ENCODE measurements around the gene GADD45G.

GADD45G gene

DNA sequence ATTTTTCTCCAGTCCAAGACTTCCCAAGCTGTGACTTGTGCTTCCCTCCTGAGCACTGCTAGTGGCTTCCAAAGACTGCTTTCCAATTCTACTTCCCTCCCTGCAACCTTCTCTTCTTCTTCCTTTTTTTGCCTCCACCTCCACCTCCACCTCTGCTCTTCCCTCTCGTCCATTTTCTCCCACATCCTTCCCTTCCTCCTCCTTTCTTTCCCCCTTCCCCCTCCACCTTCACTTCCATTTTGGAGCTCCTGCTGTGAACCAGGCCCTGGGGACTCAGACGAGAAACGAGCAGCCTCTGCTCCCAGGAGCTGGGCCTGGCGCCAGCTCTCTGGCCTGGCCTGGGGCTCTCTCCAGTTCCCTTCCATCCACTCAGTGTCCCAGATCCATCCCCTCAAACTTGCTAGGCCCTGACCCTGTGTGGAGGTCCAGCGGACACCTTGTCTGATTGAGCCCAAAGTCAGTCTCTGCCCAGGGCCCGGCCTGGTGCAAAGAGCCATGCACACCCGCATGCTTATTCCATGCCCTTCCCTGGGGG lies 5.6 kb downstream of the GADD45G start:
- H3K4me3 ChIP-seq (ENCODE audit: low read length) = no peak overlapping the region
- TF ChIP-seq, protein P1, sequence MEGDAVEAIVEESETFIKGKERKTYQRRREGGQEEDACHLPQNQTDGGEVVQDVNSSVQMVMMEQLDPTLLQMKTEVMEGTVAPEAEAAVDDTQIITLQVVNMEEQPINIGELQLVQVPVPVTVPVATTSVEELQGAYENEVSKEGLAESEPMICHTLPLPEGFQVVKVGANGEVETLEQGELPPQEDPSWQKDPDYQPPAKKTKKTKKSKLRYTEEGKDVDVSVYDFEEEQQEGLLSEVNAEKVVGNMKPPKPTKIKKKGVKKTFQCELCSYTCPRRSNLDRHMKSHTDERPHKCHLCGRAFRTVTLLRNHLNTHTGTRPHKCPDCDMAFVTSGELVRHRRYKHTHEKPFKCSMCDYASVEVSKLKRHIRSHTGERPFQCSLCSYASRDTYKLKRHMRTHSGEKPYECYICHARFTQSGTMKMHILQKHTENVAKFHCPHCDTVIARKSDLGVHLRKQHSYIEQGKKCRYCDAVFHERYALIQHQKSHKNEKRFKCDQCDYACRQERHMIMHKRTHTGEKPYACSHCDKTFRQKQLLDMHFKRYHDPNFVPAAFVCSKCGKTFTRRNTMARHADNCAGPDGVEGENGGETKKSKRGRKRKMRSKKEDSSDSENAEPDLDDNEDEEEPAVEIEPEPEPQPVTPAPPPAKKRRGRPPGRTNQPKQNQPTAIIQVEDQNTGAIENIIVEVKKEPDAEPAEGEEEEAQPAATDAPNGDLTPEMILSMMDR (conservative IDR thresholded peaks at IDR 0.05; ENCODE audit: low read length) = no peak
- DNase-seq (ENCODE audit: low read depth) = no peak

DNA sequence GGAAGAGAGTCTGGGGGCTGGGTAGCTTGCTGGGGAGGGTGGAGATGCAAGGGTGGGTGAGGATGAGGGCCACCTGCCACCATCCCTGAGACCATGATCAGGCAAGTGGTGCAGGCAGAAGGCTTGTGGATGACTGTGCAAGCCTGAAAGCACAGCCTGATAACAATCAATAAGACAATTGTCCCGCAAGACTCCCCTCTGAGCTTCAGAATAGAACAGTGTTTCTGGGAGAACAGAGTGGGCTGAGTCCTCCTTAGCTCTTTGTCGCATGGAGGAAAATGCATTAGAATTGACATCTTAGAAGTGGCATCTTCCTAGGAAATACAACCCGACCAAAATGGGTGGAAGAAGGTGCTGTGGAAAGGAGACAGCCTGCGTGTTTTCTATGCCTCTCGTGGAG lies 6.6 kb downstream of the GADD45G start:
- H3K4me3 ChIP-seq (ENCODE audit: low read length) = no peak overlapping the region
- TF ChIP-seq, protein P1 (conservative IDR thresholded peaks at IDR 0.05; ENCODE audit: low read length) = no peak
- DNase-seq (ENCODE audit: low read depth) = no peak

DNA sequence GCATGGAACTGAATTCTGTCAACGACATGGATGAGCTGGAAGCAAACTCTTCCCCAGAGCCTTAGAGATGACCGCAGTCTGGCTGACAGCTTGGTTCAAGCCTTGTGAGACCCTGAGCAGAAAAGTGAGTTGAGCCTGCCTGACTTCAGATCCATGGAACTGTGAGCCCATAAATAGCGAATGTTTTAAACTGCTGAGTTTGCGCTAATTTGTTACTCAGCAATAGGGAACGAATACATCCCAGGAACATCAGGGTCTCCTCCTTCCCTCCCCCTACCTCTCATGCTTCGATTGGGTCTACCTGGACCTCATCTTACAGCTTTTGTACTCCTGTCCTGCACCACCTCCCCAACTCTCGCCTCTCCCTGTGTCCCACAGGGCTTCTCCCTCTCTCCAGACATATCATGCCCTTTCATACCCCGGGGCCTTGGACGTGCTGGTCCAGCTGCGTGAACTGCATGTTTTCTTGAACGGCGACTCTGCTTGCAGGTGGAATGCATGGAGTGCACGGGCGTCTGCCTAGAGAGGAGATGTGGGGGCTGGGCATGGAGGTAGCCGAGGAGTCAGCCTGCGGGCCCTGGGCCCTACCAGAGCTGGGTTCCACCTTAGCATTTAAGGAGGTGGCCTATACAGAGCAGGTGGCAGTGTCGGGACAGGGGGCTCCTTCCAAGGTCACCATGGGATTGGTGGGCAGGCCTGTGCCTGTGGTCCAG lies 7.9 kb downstream of the GADD45G start:
- no peak for DNase-seq (ENCODE audit: low read depth)
- TF ChIP-seq, protein P1 (conservative IDR thresholded peaks at IDR 0.05; ENCODE audit: low read length) = no peak
- no peak overlapping the region for H3K4me3 ChIP-seq (ENCODE audit: low read length)

DNA sequence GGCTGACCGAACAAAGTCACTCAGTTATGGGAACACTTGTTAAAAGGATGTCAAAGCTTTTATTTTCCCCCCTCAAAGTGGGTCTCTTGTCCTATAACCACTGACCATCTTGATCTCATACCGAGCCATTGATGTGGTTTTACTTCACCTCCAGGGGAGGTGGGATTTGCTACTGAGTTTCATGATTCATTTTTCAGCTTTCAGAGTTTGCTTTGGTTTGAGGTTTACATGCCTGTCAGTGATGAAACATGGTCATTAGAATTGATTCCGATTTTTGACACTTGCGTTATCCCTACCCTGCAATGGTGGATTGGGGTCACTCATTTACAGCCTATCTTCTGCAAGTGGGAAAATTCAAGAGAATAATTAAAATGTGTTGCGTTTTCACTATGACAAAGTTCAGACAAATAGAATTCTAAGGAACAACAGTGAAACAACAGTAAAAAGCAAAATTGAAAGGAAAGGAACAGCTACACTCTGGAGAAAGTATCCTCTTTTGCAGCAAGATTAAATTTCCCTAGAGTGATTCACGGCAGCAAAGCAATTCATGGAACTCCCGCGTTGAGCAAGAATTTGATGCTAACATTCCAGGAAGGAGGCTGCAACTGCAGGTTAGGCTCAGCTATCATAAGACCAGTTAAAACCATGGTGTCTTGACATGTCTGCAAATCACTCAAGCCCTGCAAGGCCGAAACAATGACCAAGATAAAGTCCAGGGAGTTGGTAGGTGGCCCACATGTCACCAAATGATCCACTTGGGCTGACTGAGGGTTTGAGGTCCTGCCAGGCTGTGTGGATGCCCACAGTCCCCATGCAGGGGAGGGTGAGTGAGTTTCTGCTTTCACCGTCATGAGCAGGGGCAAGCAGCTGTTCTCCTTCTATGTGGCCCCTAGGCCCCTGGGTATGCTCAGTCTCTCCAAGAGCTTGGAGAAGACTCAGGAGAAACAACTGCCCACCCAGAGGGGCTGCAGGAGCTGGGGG lies 9.4 kb downstream of the GADD45G start:
- no peak overlapping the region for H3K4me3 ChIP-seq (ENCODE audit: low read length)
- TF ChIP-seq, protein P1 (conservative IDR thresholded peaks at IDR 0.05; ENCODE audit: low read length) = no peak
- no peak for DNase-seq (ENCODE audit: low read depth)

DNA sequence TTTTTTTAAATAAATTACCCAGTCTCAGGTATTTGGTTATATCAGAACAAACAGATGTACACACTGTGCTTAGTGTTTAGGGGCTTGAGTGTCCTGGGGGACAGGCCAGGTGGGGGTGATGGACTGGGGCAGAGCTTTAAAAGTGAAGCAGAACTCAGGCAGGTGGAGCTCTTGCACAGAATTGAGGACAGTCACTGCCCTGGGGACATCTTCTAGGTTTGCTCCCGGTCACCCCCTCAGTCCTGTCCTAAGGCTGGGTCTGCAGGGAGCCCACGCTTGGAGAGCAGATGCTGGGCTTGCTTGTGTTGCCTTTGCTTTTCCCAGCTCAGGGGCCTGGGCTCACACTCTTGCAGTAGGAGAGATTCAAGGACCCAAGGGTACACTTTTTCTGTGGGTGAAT lies 10.8 kb downstream of the GADD45G start:
- H3K4me3 ChIP-seq (ENCODE audit: low read length) = no peak overlapping the region
- DNase-seq (ENCODE audit: low read depth) = no peak
- TF ChIP-seq, protein P1 (conservative IDR thresholded peaks at IDR 0.05; ENCODE audit: low read length) = no peak

DNA sequence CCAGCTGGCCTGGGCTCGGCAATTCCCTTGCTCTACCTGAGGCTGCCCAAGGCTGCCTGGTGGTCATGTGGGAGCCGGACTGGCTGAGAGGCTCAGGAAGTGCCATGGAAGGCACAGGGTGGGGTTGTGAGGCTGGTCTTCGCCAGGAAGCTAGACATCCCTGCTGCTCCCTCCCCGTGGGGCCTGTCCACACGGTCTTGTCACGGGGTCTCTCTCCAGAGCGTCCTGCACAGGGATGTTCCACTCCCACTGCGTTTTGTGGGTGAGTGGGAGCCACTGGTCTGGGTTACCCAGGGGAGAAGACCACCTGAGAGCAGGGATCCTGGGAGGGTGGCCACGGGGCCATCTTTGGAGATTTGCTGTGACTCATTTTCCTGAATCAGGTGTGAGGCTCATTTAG lies 11.6 kb downstream of the GADD45G start:
- H3K4me3 ChIP-seq (ENCODE audit: low read length) = no peak overlapping the region
- TF ChIP-seq, protein P1 (conservative IDR thresholded peaks at IDR 0.05; ENCODE audit: low read length) = no peak
- DNase-seq (ENCODE audit: low read depth) = no peak
